ENCODE data around the gene PSAPL1.

The PSAPL1 gene

GRCh38 chr4:7411491-7411890 lies 23.2 kb downstream of the PSAPL1 start:
- H3K27me3 ChIP-seq (ENCODE audit: insufficient read depth, low read depth, severe bottlenecking), result no peaks in the 10 kb centered on the region
- H3K4me3 ChIP-seq (ENCODE audit: low read depth, low read length), result no peak overlapping the region
- H3K36me3 ChIP-seq, result no peaks in the 10 kb centered on the region; the same call in 1 of the 2 replicates
- DNase-seq, result no peak
- TF ChIP-seq CTCF (IDR thresholded peaks at IDR 0.05; ENCODE audit: low read depth, low read length), result no peak
- H3K9me3 ChIP-seq (ENCODE audit: severe bottlenecking), result no peaks in the 10 kb centered on the region
- H3K27ac ChIP-seq, result no peak overlapping the region

- no peak for DNase-seq
- no peak for TF ChIP-seq CTCF (IDR thresholded peaks at IDR 0.05; ENCODE audit: low read depth, low read length)
- Histone ChIP-seq H3K9me3 (ENCODE audit: severe bottlenecking) (no peaks in the 10 kb centered on the region), H3K4me3 (ENCODE audit: low read depth, low read length) (no peak overlapping the region), H3K36me3 (no peaks in the 10 kb centered on the region), H3K27ac (no peak overlapping the region), H3K27me3 (ENCODE audit: insufficient read depth, low read depth, severe bottlenecking) (no peaks in the 10 kb centered on the region)
Measured at GRCh38 chr4:7410446-7410845, 24.3 kb downstream of the PSAPL1 start.

- no peak for DNase-seq
- no peaks in the 10 kb centered on the region for H3K9me3 ChIP-seq (ENCODE audit: severe bottlenecking)
- no peaks in the 10 kb centered on the region for H3K27me3 ChIP-seq (ENCODE audit: insufficient read depth, low read depth, severe bottlenecking)
- no peak overlapping the region for H3K27ac ChIP-seq
- no peak for TF ChIP-seq CTCF (IDR thresholded peaks at IDR 0.05; ENCODE audit: low read depth, low read length)
- peaks cover 2% of the 10 kb centered on the region; the same call in 1 of the 2 replicates for H3K36me3 ChIP-seq
- H3K4me3 ChIP-seq (ENCODE audit: low read depth, low read length), result no peak overlapping the region
Measured at GRCh38 chr4:7408166-7408565, 26.6 kb downstream of the PSAPL1 start.

GRCh38 chr4:7403001-7403400 lies 31.7 kb downstream of the PSAPL1 start:
- Histone ChIP-seq H3K27ac (no peak overlapping the region), H3K27me3 (ENCODE audit: insufficient read depth, low read depth, severe bottlenecking) (no peaks in the 10 kb centered on the region), H3K9me3 (ENCODE audit: severe bottlenecking) (no peaks in the 10 kb centered on the region), H3K36me3 (peaks cover 7% of the 10 kb centered on the region; the same call in 1 of the 2 replicates), H3K4me3 (ENCODE audit: low read depth, low read length) (no peak overlapping the region)
- TF ChIP-seq CTCF (IDR thresholded peaks at IDR 0.05; ENCODE audit: low read depth, low read length), result no peak
- no peak for DNase-seq

- H3K4me3 ChIP-seq (ENCODE audit: low read depth, low read length), result no peak overlapping the region
- no peak for TF ChIP-seq CTCF (IDR thresholded peaks at IDR 0.05; ENCODE audit: low read depth, low read length)
- peaks cover 7% of the 10 kb centered on the region; the same call in 1 of the 2 replicates for H3K36me3 ChIP-seq
- H3K9me3 ChIP-seq (ENCODE audit: severe bottlenecking), result no peaks in the 10 kb centered on the region
- H3K27me3 ChIP-seq (ENCODE audit: insufficient read depth, low read depth, severe bottlenecking), result no peaks in the 10 kb centered on the region
- H3K27ac ChIP-seq, result no peak overlapping the region
- DNase-seq, result no peak
Measured at GRCh38 chr4:7402526-7402925, 32.2 kb downstream of the PSAPL1 start.

- no peak overlapping the region for H3K4me3 ChIP-seq (ENCODE audit: low read depth, low read length)
- H3K36me3 ChIP-seq, result peaks cover 7% of the 10 kb centered on the region
- no peak for TF ChIP-seq CTCF (IDR thresholded peaks at IDR 0.05; ENCODE audit: low read depth, low read length)
- H3K27me3 ChIP-seq (ENCODE audit: insufficient read depth, low read depth, severe bottlenecking), result no peaks in the 10 kb centered on the region
- no peak overlapping the region for H3K27ac ChIP-seq
- no peaks in the 10 kb centered on the region for H3K9me3 ChIP-seq (ENCODE audit: severe bottlenecking)
- no peak for DNase-seq
Measured at GRCh38 chr4:7400671-7401298, 33.9 kb downstream of the PSAPL1 start.

All from WERI-Rb-1 (cell line).